ENCODE data around the gene RHEB. TPM values are rescaled to one million over a fixed set of nuclear protein-coding genes. Genes with fewer than 3 reads are reported as not detected.

The RHEB gene
- total RNA-seq, 1 donor, result 77.8 TPM

- peak; percentile 69 for DNase-seq (ENCODE audit: insufficient read length, low spot score, missing footprints)
- peak overlapping the region; percentile 43 for H3K4me2 ChIP-seq (ENCODE audit: insufficient read depth, low read length)
- peaks cover 75% of the 10 kb centered on the region for H3K36me3 ChIP-seq (ENCODE audit: insufficient read depth, low read length)
- H4K20me1 ChIP-seq (ENCODE audit: insufficient read depth, low read length), result peaks cover 3% of the 10 kb centered on the region
- no peak overlapping the region for H2AFZ ChIP-seq (ENCODE audit: low read length)
- H3K4me1 ChIP-seq (ENCODE audit: insufficient read depth, low read length), result peaks cover 14% of the 10 kb centered on the region
- no peak overlapping the region for H3K4me3 ChIP-seq (ENCODE audit: insufficient read depth, low read length)
- peak overlapping the region; percentile 47 for H3K27ac ChIP-seq (ENCODE audit: low read depth, low read length)
- TF ChIP-seq CTCF (IDR thresholded peaks at IDR 0.05; ENCODE audit: extremely low read depth, low read depth, low read length), result no peak
- no peaks in the 10 kb centered on the region for H3K9me3 ChIP-seq (ENCODE audit: low read depth, low read length)
- H3K27me3 ChIP-seq (ENCODE audit: insufficient read depth, low read length), result no peaks in the 10 kb centered on the region
- H3K79me2 ChIP-seq (ENCODE audit: insufficient read depth, low read length), result peaks cover 93% of the 10 kb centered on the region
These were observed 34.6 kb downstream of the RHEB start for GRCh38 chr7:151484971-151485707.

GRCh38 chr7:151483711-151483983 is 36.0 kb downstream of the RHEB start:
- no peak for TF ChIP-seq CTCF (IDR thresholded peaks at IDR 0.05; ENCODE audit: extremely low read depth, low read depth, low read length)
- H3K9me3 ChIP-seq (ENCODE audit: low read depth, low read length), result no peaks in the 10 kb centered on the region
- H3K4me1 ChIP-seq (ENCODE audit: insufficient read depth, low read length), result peaks cover 14% of the 10 kb centered on the region
- H3K4me3 ChIP-seq (ENCODE audit: insufficient read depth, low read length), result no peak overlapping the region
- H4K20me1 ChIP-seq (ENCODE audit: insufficient read depth, low read length), result peaks cover 3% of the 10 kb centered on the region
- peaks cover 66% of the 10 kb centered on the region for H3K36me3 ChIP-seq (ENCODE audit: insufficient read depth, low read length)
- no peaks in the 10 kb centered on the region for H3K27me3 ChIP-seq (ENCODE audit: insufficient read depth, low read length)
- DNase-seq (ENCODE audit: insufficient read length, low spot score, missing footprints), result no peak
- H3K79me2 ChIP-seq (ENCODE audit: insufficient read depth, low read length), result peaks cover 91% of the 10 kb centered on the region
- H2AFZ ChIP-seq (ENCODE audit: low read length), result no peak overlapping the region
- H3K27ac ChIP-seq (ENCODE audit: low read depth, low read length), result peak overlapping the region; percentile 43
- H3K4me2 ChIP-seq (ENCODE audit: insufficient read depth, low read length), result no peak overlapping the region

GRCh38 chr7:151482883-151483710 is 36.6 kb downstream of the RHEB start:
- peaks cover 14% of the 10 kb centered on the region for H3K4me1 ChIP-seq (ENCODE audit: insufficient read depth, low read length)
- peak overlapping the region; percentile 43 for H3K27ac ChIP-seq (ENCODE audit: low read depth, low read length)
- H3K4me2 ChIP-seq (ENCODE audit: insufficient read depth, low read length), result no peak overlapping the region
- H3K36me3 ChIP-seq (ENCODE audit: insufficient read depth, low read length), result peaks cover 66% of the 10 kb centered on the region
- TF ChIP-seq CTCF (IDR thresholded peaks at IDR 0.05; ENCODE audit: extremely low read depth, low read depth, low read length), result no peak
- no peak overlapping the region for H3K4me3 ChIP-seq (ENCODE audit: insufficient read depth, low read length)
- peaks cover 90% of the 10 kb centered on the region for H3K79me2 ChIP-seq (ENCODE audit: insufficient read depth, low read length)
- no peak for DNase-seq (ENCODE audit: insufficient read length, low spot score, missing footprints)
- H2AFZ ChIP-seq (ENCODE audit: low read length), result no peak overlapping the region
- peaks cover 3% of the 10 kb centered on the region for H4K20me1 ChIP-seq (ENCODE audit: insufficient read depth, low read length)
- no peaks in the 10 kb centered on the region for H3K27me3 ChIP-seq (ENCODE audit: insufficient read depth, low read length)
- no peaks in the 10 kb centered on the region for H3K9me3 ChIP-seq (ENCODE audit: low read depth, low read length)

Data from osteoblast (primary cell).